Measurements from ENCODE around the gene KCTD16.

- no peak for TF ChIP-seq CTCF (conservative IDR thresholded peaks at IDR 0.05; ENCODE audit: low read length)
- no peak for TF ChIP-seq EZH2phosphoT487 (IDR thresholded peaks at IDR 0.05; ENCODE audit: borderline replicate concordance)
Measured at GRCh38 chr5:144298658-144299057, 128.0 kb downstream of the KCTD16 start.

Measured in Loucy (cell line).